Skin of body (tissue), 2 donors: Measurements from ENCODE around the gene IL11RA. TPM values are rescaled to one million over a fixed set of nuclear protein-coding genes. Genes with fewer than 3 reads are reported as not detected.

ENCODE experiments used
- DNase-seq: peaks from one replicate; lab custom pipeline; 2025; lab: John Stamatoyannopoulos, UW
- total RNA-seq: library from RNA; depleted of rRNA; stranded (reverse); fragments of >200 nt; gene quantifications from one replicate; pipeline ENCODE4 v1.2.3, GENCODE V29; 2014

Gene IL11RA
- 77.3 TPM for total RNA-seq

DNA sequence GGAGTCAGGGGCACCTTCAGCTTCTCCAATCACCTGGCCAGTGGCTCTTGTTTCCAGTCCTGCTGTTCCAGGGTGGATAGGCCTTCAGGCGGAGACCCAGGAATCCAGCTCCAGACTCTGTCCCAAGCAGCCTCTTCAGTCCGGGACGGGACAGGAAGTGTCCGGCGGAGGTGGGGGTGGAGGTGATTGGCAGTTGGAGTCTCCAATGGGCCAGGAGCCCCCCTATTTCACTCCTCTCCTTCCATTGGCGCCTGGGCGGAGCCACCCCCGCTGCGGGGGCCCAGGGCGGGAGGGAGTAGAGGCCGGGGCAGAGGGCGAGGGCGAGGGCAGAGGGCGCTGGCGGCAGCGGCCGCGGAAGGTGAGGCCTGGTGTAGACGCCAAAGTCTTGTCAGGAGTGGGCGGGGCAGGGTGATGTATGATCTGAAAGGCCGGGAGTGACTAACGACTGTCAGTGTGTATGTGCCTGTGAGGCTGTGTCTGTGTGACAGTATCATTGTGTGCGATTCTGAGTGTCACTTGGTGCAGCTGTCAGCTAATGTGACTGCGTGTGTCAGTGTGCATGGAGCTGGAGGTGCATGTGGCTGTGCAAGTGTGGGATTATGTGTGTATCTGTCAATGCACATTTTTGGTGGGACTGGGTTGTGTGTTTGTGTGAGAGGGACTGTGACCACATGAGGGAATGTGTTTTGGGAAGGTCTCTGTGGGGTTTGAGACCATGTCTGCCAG, at the start of gene IL11RA:
IL11RA (plus strand) TSS at position 310 of the 726 bp plus-strand sequence. CDS start 3,033 bp downstream, outside the sequence.
- peak; percentile 85 for DNase-seq

GRCh38 chr9:34603610-34604231, 48.3 kb upstream of the IL11RA start:
- peak; percentile 80 for DNase-seq

- no peak for DNase-seq
These were observed 45.8 kb upstream of the IL11RA start for GRCh38 chr9:34606190-34606589.

GRCh38 chr9:34606905-34607304, 45.1 kb upstream of the IL11RA start:
- DNase-seq: no peak

GRCh38 chr9:34607331-34607730, 44.7 kb upstream of the IL11RA start:
- DNase-seq: no peak

GRCh38 chr9:34610434-34611206, 41.4 kb upstream of the IL11RA start:
- DNase-seq: no peak

DNA sequence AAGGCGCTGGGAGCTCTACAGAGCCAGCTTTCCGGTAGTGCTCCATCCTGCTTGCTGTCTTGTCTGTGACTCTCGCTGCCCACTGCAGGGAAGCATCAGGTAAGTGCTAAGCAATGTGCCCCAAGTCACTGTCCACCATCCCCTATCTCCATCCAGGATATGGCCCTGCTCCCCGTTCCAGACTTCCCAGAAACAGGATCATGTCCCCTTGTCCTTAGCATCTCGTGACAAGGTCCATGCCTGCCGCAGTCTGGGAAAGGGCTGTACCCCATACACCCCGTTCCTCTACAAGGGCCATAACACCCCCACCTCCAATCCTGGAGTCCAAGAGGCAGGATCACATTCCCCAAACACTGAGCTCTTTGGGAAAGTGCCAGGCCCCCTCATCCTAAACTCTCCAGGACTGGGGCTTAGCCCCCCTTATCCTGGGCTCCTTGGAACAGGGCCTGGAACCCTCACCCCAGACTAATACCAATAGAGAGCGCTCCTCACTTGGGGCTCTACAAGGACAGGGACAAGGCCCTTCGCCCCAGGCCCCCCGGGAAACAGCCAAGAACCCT, 40.7 kb upstream of the IL11RA start:
- DNase-seq: no peak

- peak; percentile 67 for DNase-seq
These were observed 39.9 kb upstream of the IL11RA start, which contains the start of gene RPP25L for GRCh38 chr9:34611811-34612787. Gene RPP25L, minus strand, starts transcription at chr9:34612097. Its CDS starts 801 bp downstream, at chr9:34611296.

DNA sequence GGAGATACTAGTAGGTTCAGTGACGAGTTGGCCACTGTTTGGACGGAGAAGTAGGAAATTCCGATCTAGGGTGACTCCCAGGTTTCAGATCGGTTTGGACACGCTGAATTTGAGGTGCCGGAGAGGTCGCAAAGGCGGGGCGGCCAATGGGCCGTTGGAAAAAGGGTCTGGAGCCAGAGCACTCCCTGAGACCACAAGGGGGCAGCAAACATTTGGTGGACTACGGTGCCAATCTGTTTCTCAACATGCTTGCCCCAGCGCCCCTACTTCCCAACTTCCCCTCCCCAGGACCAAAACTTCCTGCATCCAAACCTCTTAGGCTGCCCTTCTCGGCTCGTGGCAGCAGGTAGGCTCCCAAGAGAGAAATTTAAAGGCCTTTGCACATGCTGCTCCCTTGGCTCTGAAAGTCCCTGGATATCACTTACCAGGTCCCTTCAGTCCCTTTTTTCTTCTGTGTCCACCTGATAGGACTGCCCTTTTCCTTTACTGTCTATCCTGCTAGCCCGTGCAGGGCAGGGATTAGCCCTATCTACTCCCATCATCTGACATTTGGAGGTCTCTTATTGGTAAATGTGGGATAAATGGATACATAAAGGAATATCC, 39.1 kb upstream of the IL11RA start:
- DNase-seq: peak; percentile 78

- DNase-seq: no peak
These were observed 36.9 kb upstream of the IL11RA start for GRCh38 chr9:34615132-34615531.

GRCh38 chr9:34620061-34620994, 31.7 kb upstream of the IL11RA start, which contains the start of gene DCTN3:
Gene DCTN3, minus strand, starts transcription at chr9:34620495. Its CDS starts 31 bp downstream, at chr9:34620464.
- DNase-seq: peak; percentile 95

DNA sequence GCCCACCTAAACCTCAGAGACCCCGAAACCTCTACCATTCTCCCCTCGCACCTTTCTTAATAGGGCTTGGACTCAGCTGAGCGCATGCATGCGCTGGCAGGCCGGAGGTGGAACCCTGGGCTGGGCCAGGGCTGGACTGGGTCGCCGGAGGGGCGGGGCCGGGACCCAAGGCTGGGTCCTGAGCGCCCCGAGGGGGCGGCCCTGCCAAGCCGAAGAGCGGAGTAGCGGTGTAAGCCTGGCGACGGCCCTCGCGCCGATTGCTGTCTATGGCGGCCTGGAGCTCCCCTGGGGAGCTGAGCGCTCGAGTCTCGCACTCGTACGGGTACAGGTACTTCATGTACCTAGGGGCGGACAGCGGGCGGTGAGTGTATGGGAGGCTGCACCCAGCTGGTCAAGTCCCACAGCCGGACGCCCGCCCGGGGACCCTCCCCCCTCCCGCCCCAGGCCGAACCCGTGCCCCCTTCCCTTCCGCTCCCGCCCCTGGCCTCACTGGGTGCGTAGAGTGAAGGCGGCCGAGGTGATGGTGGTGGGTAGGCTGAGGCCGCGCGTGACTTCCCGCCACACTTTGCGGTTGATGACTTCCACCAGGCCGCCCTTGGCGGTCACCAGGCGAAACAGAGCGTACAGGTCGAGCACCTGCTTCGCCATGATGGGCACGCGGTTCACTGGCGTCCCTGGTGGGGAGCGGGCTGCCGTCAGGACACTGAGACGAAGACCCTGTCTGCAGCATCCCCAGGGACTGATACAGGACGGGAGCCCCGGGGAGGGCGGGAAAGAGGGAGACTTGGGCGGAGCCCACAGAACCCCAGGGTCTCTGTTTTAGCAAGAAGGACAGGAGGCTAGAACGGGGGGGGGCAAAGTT, 28.4 kb upstream of the IL11RA start:
- DNase-seq: no peak

GRCh38 chr9:34624475-34625185, 27.4 kb upstream of the IL11RA start:
- DNase-seq: no peak

- no peak for DNase-seq
These were observed 26.8 kb upstream of the IL11RA start for GRCh38 chr9:34625186-34625486.

DNA sequence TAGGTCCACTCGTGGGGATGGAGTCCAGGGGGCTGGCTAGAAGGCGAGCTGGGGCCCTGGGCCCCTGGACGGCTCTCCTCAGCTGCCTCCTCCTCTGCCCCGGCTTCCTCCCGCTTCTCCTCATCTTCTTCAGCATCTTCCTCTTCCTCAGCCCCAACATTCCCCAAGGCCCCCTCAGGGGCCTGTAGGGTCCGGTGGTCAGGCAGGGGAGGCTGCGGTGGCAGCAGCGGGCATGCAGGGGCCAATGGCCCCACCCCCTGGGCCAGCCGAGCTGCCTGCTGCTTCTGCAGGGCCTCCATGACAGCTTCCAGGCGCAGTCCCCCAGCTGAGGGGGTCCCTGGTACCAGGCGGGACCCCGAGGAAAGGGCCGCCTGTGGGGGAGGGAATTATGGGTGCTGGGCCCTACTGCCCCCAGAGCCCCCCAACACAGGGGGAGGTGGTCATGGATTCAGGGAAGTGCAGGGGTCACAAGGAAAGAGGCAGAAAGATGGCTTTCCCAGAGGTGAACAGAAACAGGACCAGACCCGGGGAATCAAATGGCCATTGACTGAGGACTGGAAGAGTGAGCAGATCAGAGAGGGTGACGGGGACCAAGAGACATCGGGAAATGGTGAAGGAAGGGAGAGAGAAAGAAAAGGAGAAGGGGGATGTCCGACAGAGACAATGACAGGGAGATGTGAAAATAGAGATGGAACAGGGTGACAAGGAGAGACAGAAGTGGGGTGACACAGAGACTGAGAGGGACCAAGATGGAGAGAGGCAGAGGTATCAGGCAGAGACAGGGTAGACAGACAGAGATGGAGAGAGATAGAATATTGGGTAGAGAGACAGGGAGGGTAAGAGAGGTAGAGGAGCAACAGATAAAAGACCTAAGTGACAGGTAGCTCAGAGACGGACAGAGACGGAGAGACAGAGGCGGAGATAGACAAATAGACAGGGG, 24.0 kb upstream of the IL11RA start:
- DNase-seq: no peak
